HG03139 (cell line): Measurements from ENCODE around the gene NAPG.
"Not testable (repeated sequence)": the region's sequence is repeated elsewhere in the genome, so short reads cannot be mapped to it uniquely, and the experiment has no call there.

Experiments
- ATAC-seq: cut with Tn5 transposase; IDR thresholded peaks from one replicate; pipeline ENCODE4 v1.9.1; 2021; ENCODE audit not compliant: unreplicated experiment

NAPG gene

DNA sequence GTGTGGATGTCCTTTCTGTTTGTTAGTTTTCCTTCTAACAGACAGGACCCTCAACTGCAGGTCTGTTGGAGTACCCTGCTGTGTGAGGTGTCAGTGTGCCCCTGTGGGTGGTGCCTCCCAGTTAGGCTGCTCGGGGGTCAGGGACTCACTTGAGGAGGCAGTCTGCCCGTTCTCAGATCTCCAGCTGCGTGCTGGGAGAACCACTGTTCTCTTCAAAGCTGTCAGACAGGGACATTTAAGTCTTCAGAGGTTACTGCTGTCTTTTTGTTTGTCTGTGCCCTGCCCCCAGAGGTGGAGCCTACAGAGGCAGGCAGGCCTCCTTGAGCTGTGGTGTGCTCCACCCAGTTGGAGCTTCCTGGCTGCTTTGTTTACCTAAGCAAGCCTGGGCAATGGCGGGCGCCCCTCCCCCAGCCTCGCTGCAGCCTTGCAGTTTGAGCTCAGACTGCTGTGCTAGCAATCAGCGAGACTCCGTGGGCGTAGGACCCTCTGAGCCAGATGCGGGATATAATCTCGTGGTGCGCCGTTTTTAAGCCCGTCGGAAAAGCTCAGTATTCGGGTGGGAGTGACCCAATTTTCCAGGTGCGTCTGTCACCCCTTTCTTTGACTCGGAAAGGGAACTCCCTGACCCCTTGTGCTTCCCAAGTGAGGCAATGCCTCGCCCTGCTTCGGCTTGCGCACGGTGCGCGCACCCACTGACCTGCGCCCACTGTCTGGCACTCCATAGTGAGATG is 52.2 kb downstream of the NAPG start:
- not testable (repeated sequence) for ATAC-seq

GRCh38 chr18:10578573-10578899 is 52.7 kb downstream of the NAPG start:
- ATAC-seq = not testable (repeated sequence)

DNA sequence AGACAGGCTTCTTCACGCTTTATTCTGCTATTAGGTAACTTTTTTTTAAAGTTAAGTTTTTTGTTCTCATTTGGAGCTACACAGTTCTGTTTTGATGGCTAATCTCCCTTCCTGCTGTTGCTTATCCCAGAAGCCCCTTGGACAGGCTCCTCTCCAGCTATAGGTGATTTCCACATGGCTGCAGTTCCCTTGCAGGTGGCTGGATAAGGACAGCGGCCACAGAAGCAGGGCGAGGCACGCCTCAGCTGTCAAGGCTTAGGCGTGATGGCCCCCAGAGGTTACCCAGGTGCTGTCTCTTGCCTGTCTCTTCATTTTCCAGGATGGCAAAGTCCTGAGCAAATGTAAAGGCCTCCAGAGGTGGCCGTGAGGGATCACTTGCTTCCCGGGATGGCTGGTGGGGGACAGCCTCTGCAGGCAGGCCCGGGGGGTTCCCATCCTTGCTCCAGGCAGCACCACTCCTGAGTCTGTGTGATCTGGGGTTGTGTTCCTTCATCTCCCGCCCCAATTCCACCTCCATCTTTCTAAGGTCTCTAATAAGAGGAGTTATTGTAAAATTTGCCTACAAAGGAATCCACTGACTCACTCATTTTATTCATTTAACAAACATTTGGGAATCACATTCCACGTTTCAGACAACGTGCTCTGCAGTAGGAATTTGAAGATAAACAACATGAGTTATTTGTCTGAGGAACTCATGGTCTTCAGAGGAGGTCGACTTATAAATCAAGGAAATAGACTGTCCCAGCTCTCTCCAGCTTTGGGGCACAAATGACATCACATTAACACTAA is 53.4 kb downstream of the NAPG start:
- no peak for ATAC-seq

DNA sequence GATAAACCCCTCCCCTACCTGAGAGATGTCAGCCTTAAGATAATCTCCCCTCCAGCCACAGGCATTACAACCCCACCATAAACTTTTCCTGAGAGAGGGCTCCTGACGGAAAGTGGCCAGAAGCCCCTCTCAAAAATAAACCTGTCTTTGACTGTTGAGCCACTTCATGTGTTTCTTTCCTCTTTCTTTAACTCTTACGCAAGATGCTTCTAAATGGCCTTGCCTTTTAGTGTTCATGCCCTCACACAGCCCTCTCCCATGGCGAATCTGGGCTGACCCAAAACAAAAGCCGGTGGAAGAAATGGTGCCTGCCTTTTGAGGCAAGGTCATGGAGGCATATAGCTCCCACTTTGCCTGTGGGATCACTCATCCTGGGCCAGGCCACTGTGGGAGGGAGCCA is 54.4 kb downstream of the NAPG start:
- no peak for ATAC-seq

DNA sequence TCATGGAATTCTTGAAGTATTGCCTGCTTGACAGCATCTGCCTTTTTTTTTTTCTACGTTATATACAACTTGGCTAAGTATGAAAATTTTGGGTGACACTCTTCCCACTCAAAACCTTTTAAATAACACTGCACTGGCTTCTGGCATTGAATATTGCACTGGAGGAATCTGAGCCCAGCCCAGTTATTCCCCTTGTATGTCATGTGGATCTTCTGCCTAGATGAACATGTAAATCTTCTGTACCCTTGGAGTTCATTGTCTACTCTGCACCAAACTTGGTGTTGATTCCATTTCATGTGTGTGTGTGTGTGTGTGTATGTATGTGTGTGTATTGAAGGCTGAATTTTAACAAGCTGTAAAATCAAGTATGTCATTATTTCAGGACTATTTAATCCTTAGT is 59.4 kb downstream of the NAPG start:
- ATAC-seq = no peak

DNA sequence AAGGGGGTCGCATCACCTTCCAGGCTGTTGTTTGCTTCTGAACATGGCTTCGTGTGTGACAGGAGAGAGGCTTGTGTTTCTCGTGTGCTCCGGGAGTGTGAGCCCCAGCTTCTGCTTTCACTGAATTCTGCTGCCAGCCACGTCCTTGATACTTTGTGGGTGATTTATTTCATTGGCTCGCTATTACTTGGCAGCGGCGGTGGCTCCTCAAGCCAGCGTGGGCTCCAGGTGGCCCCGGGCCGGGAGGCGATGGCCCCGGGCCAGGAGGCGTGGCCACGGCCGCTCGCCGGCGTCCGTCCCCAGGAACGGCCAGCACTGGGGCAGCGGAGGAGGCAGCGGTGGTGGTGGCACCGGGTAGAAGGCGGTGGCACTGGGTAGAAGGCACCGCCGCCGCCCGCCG is 63.1 kb downstream of the NAPG start:
- no peak for ATAC-seq

DNA sequence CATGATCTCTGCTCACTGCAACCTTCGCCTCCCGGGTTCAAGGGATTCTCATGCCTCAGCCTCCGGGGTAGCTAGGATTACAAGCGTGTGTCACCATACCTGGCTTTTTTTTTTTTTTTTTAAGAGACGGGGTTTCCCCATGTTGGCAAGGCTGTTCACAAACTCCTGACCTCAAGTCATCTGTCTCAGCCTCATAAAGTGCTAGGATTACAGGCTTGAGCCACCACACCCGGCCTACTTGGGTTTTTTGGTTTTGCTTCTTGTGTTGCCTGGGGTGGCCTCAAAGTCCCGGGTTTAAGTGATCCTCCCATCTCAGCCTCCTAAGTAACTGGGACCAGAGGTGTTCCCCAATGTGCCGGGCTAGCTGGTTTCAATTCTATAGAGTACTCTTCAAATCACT is 64.6 kb downstream of the NAPG start:
- ATAC-seq = no peak

- no peak for ATAC-seq
Observed at GRCh38 chr18:10591896-10592295, 66.1 kb downstream of the NAPG start.

- not testable (repeated sequence) for ATAC-seq
Observed at GRCh38 chr18:10593366-10594022, 67.7 kb downstream of the NAPG start.

DNA sequence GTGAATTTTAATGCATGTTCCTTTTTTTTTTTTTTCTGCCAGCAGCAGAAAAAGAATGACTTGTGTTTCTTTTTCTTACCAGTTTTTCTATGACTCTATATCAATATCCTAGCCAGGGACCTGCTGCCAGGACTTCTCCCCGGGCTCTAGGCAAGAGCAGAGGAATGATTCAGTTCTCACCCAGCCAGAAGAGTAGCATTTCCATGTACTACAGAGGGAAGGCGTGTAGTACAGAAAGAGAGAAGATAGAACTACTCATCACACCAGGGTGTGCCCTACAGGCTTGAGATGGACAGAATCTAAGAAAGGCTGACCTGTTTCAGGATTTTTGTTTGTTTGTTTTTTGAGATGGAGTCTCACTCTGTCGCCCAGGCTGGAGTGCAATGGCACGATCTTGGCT is 70.1 kb downstream of the NAPG start:
- ATAC-seq = not testable (repeated sequence)

GRCh38 chr18:10597695-10598094 is 71.9 kb downstream of the NAPG start:
- not testable (repeated sequence) for ATAC-seq

DNA sequence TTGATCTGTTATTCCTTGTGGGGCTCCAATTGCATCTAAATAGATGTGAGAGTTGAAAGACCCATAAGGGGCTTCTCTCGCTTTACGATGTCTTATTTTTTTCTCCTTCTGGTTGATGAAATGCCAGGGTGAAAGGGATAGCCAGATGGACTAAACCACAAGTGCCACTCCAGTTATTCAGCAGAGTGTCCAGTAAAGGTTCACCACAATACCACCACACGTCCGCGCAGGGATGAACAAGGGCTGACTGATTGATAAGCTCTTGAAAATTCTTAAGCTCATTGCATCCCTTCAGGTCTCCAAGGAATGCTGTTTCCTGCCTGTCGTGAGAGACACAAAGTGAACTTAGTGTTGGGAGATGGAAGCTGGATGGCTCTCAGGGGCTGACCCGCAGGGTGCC is 74.9 kb downstream of the NAPG start:
- ATAC-seq = not testable (repeated sequence)
